PC-9 (cell line): Measurements from ENCODE around the gene FNDC11.

ENCODE experiments used
- EZH2 ChIP-seq: fragments of 200-600 bp; sonication (generic); IDR thresholded peaks from 2 replicates; pipeline ENCODE4 v1.8.0; 2017; ENCODE audit warnings: antibody characterized with exemption, low read depth
- TF ChIP-seq, protein P1 (sequence below): fragments of 200-600 bp; sonication (generic); conservative IDR thresholded peaks from 2 replicates; pipeline ENCODE4 v1.6.1; 2017; ENCODE audit warnings: mixed run types, antibody characterized with exemption, mild to moderate bottlenecking, moderate library complexity

- TF ChIP-seq, protein P1, sequence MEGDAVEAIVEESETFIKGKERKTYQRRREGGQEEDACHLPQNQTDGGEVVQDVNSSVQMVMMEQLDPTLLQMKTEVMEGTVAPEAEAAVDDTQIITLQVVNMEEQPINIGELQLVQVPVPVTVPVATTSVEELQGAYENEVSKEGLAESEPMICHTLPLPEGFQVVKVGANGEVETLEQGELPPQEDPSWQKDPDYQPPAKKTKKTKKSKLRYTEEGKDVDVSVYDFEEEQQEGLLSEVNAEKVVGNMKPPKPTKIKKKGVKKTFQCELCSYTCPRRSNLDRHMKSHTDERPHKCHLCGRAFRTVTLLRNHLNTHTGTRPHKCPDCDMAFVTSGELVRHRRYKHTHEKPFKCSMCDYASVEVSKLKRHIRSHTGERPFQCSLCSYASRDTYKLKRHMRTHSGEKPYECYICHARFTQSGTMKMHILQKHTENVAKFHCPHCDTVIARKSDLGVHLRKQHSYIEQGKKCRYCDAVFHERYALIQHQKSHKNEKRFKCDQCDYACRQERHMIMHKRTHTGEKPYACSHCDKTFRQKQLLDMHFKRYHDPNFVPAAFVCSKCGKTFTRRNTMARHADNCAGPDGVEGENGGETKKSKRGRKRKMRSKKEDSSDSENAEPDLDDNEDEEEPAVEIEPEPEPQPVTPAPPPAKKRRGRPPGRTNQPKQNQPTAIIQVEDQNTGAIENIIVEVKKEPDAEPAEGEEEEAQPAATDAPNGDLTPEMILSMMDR: no peak; the same call in 1 of the 2 replicates
- TF ChIP-seq EZH2: no peak
These were observed 32.9 kb upstream of the FNDC11 start for GRCh38 chr20:63520934-63521601.
